Stimulated activated CD4-positive, alpha-beta T cell treated with anti-CD3 and anti-CD28 coated beads, Interleukin-4, amount 100 ng/mL, for 4 hours (primary cell): ENCODE data around the gene ZNF618.
A peak's percentile ranks its signal among the peaks of the same experiment; 100 is the strongest.
"Not testable (repeated sequence)": the region's sequence is repeated elsewhere in the genome, so short reads cannot be mapped to it uniquely, and the experiment has no call there.

Source experiments
- DNase-seq, 2 experiments: peaks; one replicate each; pipeline ENCODE4 v3.0.0-alpha.2; 2020

Gene ZNF618

GRCh38 chr9:114070188-114071103 is 194.3 kb downstream of the ZNF618 start:
- no peak for DNase-seq

- DNase-seq = no peak
These were observed 195.2 kb downstream of the ZNF618 start for GRCh38 chr9:114071197-114071795.

- DNase-seq = no peak
These were observed 196.4 kb downstream of the ZNF618 start for GRCh38 chr9:114072184-114073140.

- DNase-seq = no peak
These were observed 199.5 kb downstream of the ZNF618 start for GRCh38 chr9:114075602-114076001.

GRCh38 chr9:114076237-114077161 is 200.4 kb downstream of the ZNF618 start:
- DNase-seq = no peak

- DNase-seq = no peak
These were observed 201.2 kb downstream of the ZNF618 start for GRCh38 chr9:114077162-114077837.

GRCh38 chr9:114078021-114078780 is 202.1 kb downstream of the ZNF618 start, which contains the start of gene AMBP:
Gene AMBP (minus strand): TSS chr9:114078300. CDS start chr9:114078209, 91 bp downstream.
- DNase-seq = no peak

- DNase-seq = no peak
These were observed 202.7 kb downstream of the ZNF618 start for GRCh38 chr9:114078781-114079156.

GRCh38 chr9:114080195-114080772 is 204.2 kb downstream of the ZNF618 start:
- no peak for DNase-seq

GRCh38 chr9:114080773-114081440 is 204.8 kb downstream of the ZNF618 start:
- DNase-seq = no peak

- no peak for DNase-seq
These were observed 205.4 kb downstream of the ZNF618 start for GRCh38 chr9:114081441-114082016.

GRCh38 chr9:114082017-114082762 is 206.1 kb downstream of the ZNF618 start:
- peak; percentile 69 to 73 for DNase-seq

- DNase-seq = not testable (repeated sequence)
These were observed 206.8 kb downstream of the ZNF618 start for GRCh38 chr9:114082763-114083412.

- no peak for DNase-seq
These were observed 207.6 kb downstream of the ZNF618 start for GRCh38 chr9:114083666-114084065.

- DNase-seq = no peak
These were observed 208.4 kb downstream of the ZNF618 start for GRCh38 chr9:114084282-114085073.

GRCh38 chr9:114085387-114085789 is 209.3 kb downstream of the ZNF618 start:
- no peak for DNase-seq

- no peak for DNase-seq
These were observed 209.9 kb downstream of the ZNF618 start for GRCh38 chr9:114086009-114086408.
